ENCODE data around the gene DCLK3. TPM values are rescaled to one million over a fixed set of nuclear protein-coding genes. Genes with fewer than 3 reads are reported as not detected.

DCLK3 gene
- total RNA-seq, 6 donors from 2014 or later, result 0.03 to 0.40 TPM; not detected in 4

DNA sequence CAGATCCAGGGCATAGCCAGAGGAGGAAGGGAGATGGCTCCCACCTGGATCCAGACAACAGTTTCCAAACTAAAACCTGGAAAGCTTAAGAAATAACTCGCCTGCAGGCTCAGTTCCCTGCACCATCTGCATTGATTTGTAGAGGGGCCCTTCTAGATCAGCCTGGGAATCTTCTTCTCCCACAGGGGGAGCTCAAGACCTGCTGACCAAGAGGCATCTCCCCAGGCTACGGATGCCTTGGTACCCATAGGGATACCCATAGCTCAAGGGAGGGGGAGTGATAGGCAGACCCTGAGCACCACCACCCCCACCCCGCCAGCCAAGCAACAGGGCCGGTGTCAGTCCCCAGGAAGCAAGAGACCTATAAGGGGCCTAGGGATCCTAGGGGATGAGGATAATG, 28.0 kb upstream of the DCLK3 start:
- peak in 1 of 2 donors; percentile 10 for DNase-seq
- no peak overlapping the region for H3K4me3 ChIP-seq
- no peaks in the 10 kb centered on the region for H3K4me1 ChIP-seq
- TF ChIP-seq, protein P1, sequence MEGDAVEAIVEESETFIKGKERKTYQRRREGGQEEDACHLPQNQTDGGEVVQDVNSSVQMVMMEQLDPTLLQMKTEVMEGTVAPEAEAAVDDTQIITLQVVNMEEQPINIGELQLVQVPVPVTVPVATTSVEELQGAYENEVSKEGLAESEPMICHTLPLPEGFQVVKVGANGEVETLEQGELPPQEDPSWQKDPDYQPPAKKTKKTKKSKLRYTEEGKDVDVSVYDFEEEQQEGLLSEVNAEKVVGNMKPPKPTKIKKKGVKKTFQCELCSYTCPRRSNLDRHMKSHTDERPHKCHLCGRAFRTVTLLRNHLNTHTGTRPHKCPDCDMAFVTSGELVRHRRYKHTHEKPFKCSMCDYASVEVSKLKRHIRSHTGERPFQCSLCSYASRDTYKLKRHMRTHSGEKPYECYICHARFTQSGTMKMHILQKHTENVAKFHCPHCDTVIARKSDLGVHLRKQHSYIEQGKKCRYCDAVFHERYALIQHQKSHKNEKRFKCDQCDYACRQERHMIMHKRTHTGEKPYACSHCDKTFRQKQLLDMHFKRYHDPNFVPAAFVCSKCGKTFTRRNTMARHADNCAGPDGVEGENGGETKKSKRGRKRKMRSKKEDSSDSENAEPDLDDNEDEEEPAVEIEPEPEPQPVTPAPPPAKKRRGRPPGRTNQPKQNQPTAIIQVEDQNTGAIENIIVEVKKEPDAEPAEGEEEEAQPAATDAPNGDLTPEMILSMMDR (IDR thresholded peaks at IDR 0.05), result no peak
- TF ChIP-seq POLR2A (IDR thresholded peaks at IDR 0.05), result no peak
- no peaks in the 10 kb centered on the region for H3K27me3 ChIP-seq
- H3K9me3 ChIP-seq, result no peaks in the 10 kb centered on the region
- no peak overlapping the region for H3K27ac ChIP-seq
- ATAC-seq (ENCODE audit: low FRiP score in 2 of 2), result no peak
- H3K36me3 ChIP-seq, result no peaks in the 10 kb centered on the region
- WGBS, 2 donors, result 50 to 64% methylated on average over 4 of the region's 4 CpGs

- H3K4me1 ChIP-seq, result no peaks in the 10 kb centered on the region
- no peak for ATAC-seq (ENCODE audit: low FRiP score in 2 of 2)
- H3K4me3 ChIP-seq, result no peak overlapping the region
- no peaks in the 10 kb centered on the region for H3K36me3 ChIP-seq
- no peaks in the 10 kb centered on the region for H3K27me3 ChIP-seq
- 54 to 80% methylated on average over 5 to 6 of the region's 6 CpGs for WGBS, 2 donors
- no peaks in the 10 kb centered on the region for H3K9me3 ChIP-seq
- DNase-seq, result no peak
- TF ChIP-seq, protein P1 (IDR thresholded peaks at IDR 0.05), result no peak
- TF ChIP-seq POLR2A (IDR thresholded peaks at IDR 0.05), result no peak
- no peak for TF ChIP-seq POLR2AphosphoS5 (IDR thresholded peaks at IDR 0.05)
- TF ChIP-seq EP300 (IDR thresholded peaks at IDR 0.05), result no peak
- H3K27ac ChIP-seq, result no peak overlapping the region
These were observed 26.4 kb upstream of the DCLK3 start for GRCh38 chr3:36790765-36791164.

DNA sequence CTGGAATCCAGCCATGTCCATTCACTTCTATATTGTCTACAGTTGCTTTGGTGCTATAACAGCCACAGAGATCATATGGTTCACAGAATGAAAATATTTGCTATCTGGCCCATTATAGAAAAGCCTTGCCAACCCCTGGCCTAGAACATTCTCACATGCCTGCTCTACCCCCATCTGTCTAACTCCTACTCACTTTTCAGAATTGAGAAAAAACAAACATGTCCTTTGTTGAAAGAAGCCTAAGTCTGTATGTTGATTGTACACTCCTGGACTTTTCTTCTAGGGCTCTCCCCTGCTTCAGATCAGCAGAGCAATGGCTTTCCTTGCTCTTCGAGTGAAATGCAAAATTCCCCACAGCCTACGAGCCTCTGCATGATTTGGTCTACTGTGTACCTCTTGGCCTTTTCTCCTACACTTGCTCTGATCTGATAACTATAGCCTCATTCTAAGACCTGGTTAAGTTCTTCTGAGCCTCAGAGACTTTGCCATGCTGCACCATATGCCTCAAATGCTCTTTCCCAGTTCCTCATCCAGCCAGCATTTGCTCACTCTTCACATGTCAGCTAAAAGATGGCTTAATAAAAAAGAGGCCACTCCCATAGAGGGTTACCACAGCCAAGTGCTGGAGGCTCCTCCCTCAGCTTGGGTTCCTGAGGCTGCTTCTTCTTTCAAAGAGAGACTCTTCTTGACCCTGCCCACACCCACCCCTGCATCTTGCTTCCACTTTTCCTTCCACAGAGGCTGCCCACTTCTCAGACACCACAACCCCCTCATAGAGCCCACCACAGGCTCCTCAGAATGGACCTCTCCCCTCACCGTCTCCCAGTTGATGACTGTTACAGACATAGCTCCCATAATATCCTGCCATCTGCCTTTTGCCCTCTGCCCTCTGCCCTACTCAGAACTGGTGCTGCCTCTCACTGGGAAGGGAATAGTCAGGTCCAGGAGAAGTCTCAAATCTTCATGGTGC, 22.9 kb upstream of the DCLK3 start:
- Histone ChIP-seq H3K27me3 (no peaks in the 10 kb centered on the region), H3K4me3 (no peak overlapping the region), H3K27ac (no peak overlapping the region), H3K36me3 (no peaks in the 10 kb centered on the region), H3K9me3 (no peaks in the 10 kb centered on the region), H3K4me1 (no peaks in the 10 kb centered on the region)
- peak in 1 of 2 donors; percentile 41 for DNase-seq
- ATAC-seq (ENCODE audit: low FRiP score in 2 of 2), result peak; percentile 7 to 78
- WGBS, 2 donors, result 59 to 65% methylated on average over 3 of the region's 3 CpGs
- TF ChIP-seq, protein P1 (IDR thresholded peaks at IDR 0.05), result no peak
- no peak for TF ChIP-seq POLR2A (IDR thresholded peaks at IDR 0.05)
- TF ChIP-seq POLR2AphosphoS5 (IDR thresholded peaks at IDR 0.05), result no peak
- no peak for TF ChIP-seq EP300 (IDR thresholded peaks at IDR 0.05)

DNA sequence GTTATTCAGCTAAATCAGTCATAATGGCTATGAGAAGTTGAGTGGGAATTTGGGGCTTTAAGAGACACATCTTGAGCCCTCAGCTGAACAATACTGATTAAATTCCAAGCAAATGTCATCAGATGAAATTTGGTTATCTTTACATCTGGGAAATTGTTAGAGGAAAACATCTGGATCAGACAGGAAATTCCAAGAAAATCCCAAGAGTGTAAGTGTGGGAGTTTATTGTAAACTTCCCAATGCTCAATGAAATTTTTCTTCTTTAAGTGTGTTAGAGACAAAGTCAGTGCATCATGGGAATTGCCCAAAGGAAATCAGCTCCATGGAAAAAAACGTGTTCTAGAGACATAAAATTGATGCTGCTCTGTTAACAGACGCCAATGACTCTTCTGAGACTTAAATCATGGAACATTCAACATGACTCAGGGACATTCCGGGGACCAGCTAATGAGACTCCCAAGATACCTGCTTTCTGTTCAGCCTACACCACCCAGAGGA, 19.8 kb upstream of the DCLK3 start:
- TF ChIP-seq, protein P1 (IDR thresholded peaks at IDR 0.05), result no peak
- TF ChIP-seq EP300 (IDR thresholded peaks at IDR 0.05) (no peak), POLR2AphosphoS5 (IDR thresholded peaks at IDR 0.05) (no peak), POLR2A (IDR thresholded peaks at IDR 0.05) (no peak)
- ATAC-seq (ENCODE audit: low FRiP score in 2 of 2), result peak in 1 of 2 donors; percentile 44
- H3K4me3 ChIP-seq, result no peak overlapping the region
- no peak overlapping the region for H3K27ac ChIP-seq
- H3K4me1 ChIP-seq, result no peaks in the 10 kb centered on the region
- no peak for DNase-seq
- no peaks in the 10 kb centered on the region for H3K36me3 ChIP-seq
- WGBS, 2 donors, result 52 to 59% methylated on average over 3 of the region's 3 CpGs
- H3K27me3 ChIP-seq, result no peaks in the 10 kb centered on the region
- no peaks in the 10 kb centered on the region for H3K9me3 ChIP-seq
